CD1c-positive myeloid dendritic cell (primary cell): ENCODE measurements around the gene AIRE.
"Not testable (repeated sequence)": the region's sequence is repeated elsewhere in the genome, so short reads cannot be mapped to it uniquely, and the experiment has no call there.

ENCODE experiments used
- DNase-seq: peaks from one replicate; pipeline ENCODE4 v3.0.0-alpha.2; 2016; ENCODE audit errors: extremely low spot score

AIRE gene

GRCh38 chr21:44267655-44268142 lies 18.0 kb upstream of the AIRE start:
- peak; percentile 29 for DNase-seq

- no peak for DNase-seq
Measured at GRCh38 chr21:44269090-44269489, 16.6 kb upstream of the AIRE start.

GRCh38 chr21:44271558-44272283 lies 14.0 kb upstream of the AIRE start:
- no peak for DNase-seq

GRCh38 chr21:44272284-44272858 lies 13.3 kb upstream of the AIRE start:
- DNase-seq, result no peak

- no peak for DNase-seq
Measured at GRCh38 chr21:44273046-44273445, 12.6 kb upstream of the AIRE start.

- DNase-seq, result no peak
Measured at GRCh38 chr21:44275041-44275440, 10.6 kb upstream of the AIRE start.

GRCh38 chr21:44279354-44280260 lies 6.1 kb upstream of the AIRE start:
- no peak for DNase-seq

- DNase-seq, result no peak
Measured at GRCh38 chr21:44281801-44282200, 3.9 kb upstream of the AIRE start.

GRCh38 chr21:44282370-44282769 lies 3.3 kb upstream of the AIRE start:
- DNase-seq, result no peak

- DNase-seq, result not testable (repeated sequence)
Measured at GRCh38 chr21:44283211-44283785, 2.4 kb upstream of the AIRE start.

GRCh38 chr21:44283948-44284347 lies 1.7 kb upstream of the AIRE start:
- DNase-seq, result no peak

- no peak for DNase-seq
Measured at GRCh38 chr21:44286086-44286715, 525 bp downstream of the AIRE start.

GRCh38 chr21:44286716-44287632 lies 1.3 kb downstream of the AIRE start:
- peak; percentile 61 for DNase-seq

- DNase-seq, result no peak
Measured at GRCh38 chr21:44288251-44289110, 2.8 kb downstream of the AIRE start.

GRCh38 chr21:44289381-44290010 lies 3.8 kb downstream of the AIRE start:
- no peak for DNase-seq

- DNase-seq, result no peak
Measured at GRCh38 chr21:44290327-44291077, 4.8 kb downstream of the AIRE start.

GRCh38 chr21:44291078-44291935 lies 5.6 kb downstream of the AIRE start:
- no peak for DNase-seq
